Right lobe of liver (tissue), 4 donors: Measurements from ENCODE around the gene ADPRS.

Experiments
- CTCF ChIP-seq, 4 donors: fragments of 200-600 bp in 3 of 4; fragments of 450-650 bp in 1 of 4; IDR thresholded peaks; one replicate each; pipeline versions ENCODE4 v1.5.1 to v1.8.0; 2016 to 2022; ENCODE audit warnings: antibody characterized with exemption in 4 of 4, mild to moderate bottlenecking in 2 of 4
- POLR2A ChIP-seq: fragments of 450-650 bp; IDR thresholded peaks from one replicate; pipeline ENCODE4 v1.6.1; 2017; ENCODE audit warnings: antibody characterized with exemption, mild to moderate bottlenecking
- donor health status: DM: no; HTN: no; CAD: no.
- donor health status: DM: no; HTN: no; CAD: no.
- donor health status: DM: no; HTN: yes; CAD: no.

GRCh38 chr1:36116901-36117300 is 28.2 kb downstream of the ADPRS start:
- TF ChIP-seq POLR2A: no peak
- no peak for TF ChIP-seq CTCF (IDR thresholded peaks at IDR 0.05)
